DOHH2 (cell line): ENCODE measurements around the gene ADAMTS9.

Experiments
- H3F3A ChIP-seq: fragments of 200-600 bp; sonication (generic), shearing (Covaris generic); 2 replicates; pipeline ENCODE4 v1.6.0; 2016; ENCODE audit warnings: antibody characterized with exemption, mild to moderate bottlenecking; ENCODE audit not compliant: control insufficient read depth, insufficient read depth
- H3K27ac ChIP-seq: fragments of 200-600 bp; sonication (generic); 2 replicates; pipeline ENCODE4 v1.5.1; 2014; ENCODE audit warnings: low read depth, mild to moderate bottlenecking, low read length, moderate library complexity
- H3K27me3 ChIP-seq: fragments of 200-600 bp; sonication (generic); 2 replicates; pipeline ENCODE4 v1.6.1; 2014; ENCODE audit warnings: mild to moderate bottlenecking, low read length, mixed read lengths; ENCODE audit not compliant: control insufficient read depth
- H3K36me3 ChIP-seq: fragments of 200-600 bp; sonication (generic); 2 replicates; pipeline ENCODE4 v1.6.1; 2014; ENCODE audit warnings: mild to moderate bottlenecking, low read length, moderate library complexity, mixed read lengths; ENCODE audit not compliant: control insufficient read depth
- H3K4me1 ChIP-seq: fragments of 200-600 bp; sonication (generic); 2 replicates; pipeline ENCODE4 v1.6.1; 2014; ENCODE audit warnings: mild to moderate bottlenecking, low read length, mixed read lengths; ENCODE audit not compliant: control insufficient read depth
- H3K4me2 ChIP-seq: fragments of 200-600 bp; sonication (generic); 2 replicates; pipeline ENCODE4 v1.6.0; 2014; ENCODE audit warnings: mild to moderate bottlenecking, low read length, moderate library complexity
- H3K4me3 ChIP-seq: fragments of 200-600 bp; sonication (generic); 2 replicates; pipeline ENCODE4 v1.5.1; 2014; ENCODE audit warnings: mild to moderate bottlenecking, low read length, mixed read lengths
- H3K79me2 ChIP-seq: fragments of 200-600 bp; sonication (generic); 2 replicates; pipeline ENCODE4 v1.6.1; 2014; ENCODE audit warnings: mild to moderate bottlenecking, low read length, mixed read lengths; ENCODE audit not compliant: control insufficient read depth
- H3K9me2 ChIP-seq: fragments of 200-600 bp; sonication (generic); replicated peaks from 2 replicates; pipeline ENCODE4 v1.6.1; 2014; ENCODE audit warnings: mild to moderate bottlenecking, low read length, mixed read lengths; ENCODE audit not compliant: control insufficient read depth
- H3K9me3 ChIP-seq: fragments of 200-600 bp; sonication (generic); 2 replicates; pipeline ENCODE4 v1.6.1; 2014; ENCODE audit warnings: antibody characterized with exemption, low read length, mixed read lengths; ENCODE audit not compliant: control insufficient read depth, insufficient read depth
- H4K20me1 ChIP-seq: fragments of 200-600 bp; sonication (generic); 2 replicates; pipeline ENCODE4 v1.6.0; 2014; ENCODE audit warnings: low read depth, mild to moderate bottlenecking, antibody characterized with exemption, low read length, moderate library complexity; ENCODE audit not compliant: control insufficient read depth, insufficient read depth
- EZH2phosphoT487 ChIP-seq: fragments of 200-600 bp; sonication (generic); IDR thresholded peaks from 2 replicates; pipeline ENCODE4 v1.6.1; 2017; ENCODE audit warnings: borderline replicate concordance, mild to moderate bottlenecking, antibody characterized with exemption, low read length, moderate library complexity, mixed read lengths
- TF ChIP-seq, protein P1 (sequence below): fragments of 200-600 bp; sonication (generic); IDR thresholded peaks from one replicate; pipeline ENCODE4 v1.5.1; 2014; ENCODE audit warnings: antibody characterized with exemption, mild to moderate bottlenecking, low read depth, low read length; ENCODE audit not compliant: poor library complexity, severe bottlenecking

The ADAMTS9 gene

DNA sequence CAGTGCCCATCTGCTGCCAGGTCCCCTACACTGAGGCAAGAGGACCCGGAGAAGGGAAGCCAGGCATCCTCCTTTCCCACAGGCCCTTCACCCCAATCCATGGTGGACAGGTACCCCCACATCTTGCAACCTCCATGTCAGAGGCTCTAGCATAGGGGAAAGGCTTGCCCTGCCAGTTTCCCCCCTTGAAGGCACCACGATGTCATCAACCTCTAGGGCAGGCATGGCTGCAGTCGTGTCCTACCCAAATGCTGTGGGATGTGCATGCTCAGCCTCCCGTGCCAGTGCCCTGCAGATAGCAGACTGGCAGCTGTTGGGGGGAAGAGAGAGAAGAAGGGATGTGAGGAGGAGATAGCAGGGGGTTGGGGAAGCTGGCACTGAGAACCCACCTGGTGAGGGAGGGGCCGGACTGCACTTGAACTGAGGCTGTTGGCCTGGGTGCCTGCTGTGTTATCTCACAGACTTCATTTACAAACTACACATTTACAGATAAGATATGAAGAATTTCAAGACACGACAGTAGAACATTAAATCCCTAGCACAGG, 197.5 kb downstream of the ADAMTS9 start:
- Histone ChIP-seq H3K4me3 (no peak overlapping the region), H3F3A (no peaks in the 10 kb centered on the region), H4K20me1 (no peaks in the 10 kb centered on the region), H3K4me2 (no peak overlapping the region), H3K9me3 (no peaks in the 10 kb centered on the region), H3K36me3 (no peaks in the 10 kb centered on the region), H3K27me3 (peaks cover 41% of the 10 kb centered on the region), H3K27ac (no peak overlapping the region), H3K4me1 (no peaks in the 10 kb centered on the region), H3K79me2 (no peaks in the 10 kb centered on the region), H3K9me2 (no peaks in the 10 kb centered on the region)
- no peak for TF ChIP-seq EZH2phosphoT487
- TF ChIP-seq, protein P1, sequence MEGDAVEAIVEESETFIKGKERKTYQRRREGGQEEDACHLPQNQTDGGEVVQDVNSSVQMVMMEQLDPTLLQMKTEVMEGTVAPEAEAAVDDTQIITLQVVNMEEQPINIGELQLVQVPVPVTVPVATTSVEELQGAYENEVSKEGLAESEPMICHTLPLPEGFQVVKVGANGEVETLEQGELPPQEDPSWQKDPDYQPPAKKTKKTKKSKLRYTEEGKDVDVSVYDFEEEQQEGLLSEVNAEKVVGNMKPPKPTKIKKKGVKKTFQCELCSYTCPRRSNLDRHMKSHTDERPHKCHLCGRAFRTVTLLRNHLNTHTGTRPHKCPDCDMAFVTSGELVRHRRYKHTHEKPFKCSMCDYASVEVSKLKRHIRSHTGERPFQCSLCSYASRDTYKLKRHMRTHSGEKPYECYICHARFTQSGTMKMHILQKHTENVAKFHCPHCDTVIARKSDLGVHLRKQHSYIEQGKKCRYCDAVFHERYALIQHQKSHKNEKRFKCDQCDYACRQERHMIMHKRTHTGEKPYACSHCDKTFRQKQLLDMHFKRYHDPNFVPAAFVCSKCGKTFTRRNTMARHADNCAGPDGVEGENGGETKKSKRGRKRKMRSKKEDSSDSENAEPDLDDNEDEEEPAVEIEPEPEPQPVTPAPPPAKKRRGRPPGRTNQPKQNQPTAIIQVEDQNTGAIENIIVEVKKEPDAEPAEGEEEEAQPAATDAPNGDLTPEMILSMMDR = no peak

DNA sequence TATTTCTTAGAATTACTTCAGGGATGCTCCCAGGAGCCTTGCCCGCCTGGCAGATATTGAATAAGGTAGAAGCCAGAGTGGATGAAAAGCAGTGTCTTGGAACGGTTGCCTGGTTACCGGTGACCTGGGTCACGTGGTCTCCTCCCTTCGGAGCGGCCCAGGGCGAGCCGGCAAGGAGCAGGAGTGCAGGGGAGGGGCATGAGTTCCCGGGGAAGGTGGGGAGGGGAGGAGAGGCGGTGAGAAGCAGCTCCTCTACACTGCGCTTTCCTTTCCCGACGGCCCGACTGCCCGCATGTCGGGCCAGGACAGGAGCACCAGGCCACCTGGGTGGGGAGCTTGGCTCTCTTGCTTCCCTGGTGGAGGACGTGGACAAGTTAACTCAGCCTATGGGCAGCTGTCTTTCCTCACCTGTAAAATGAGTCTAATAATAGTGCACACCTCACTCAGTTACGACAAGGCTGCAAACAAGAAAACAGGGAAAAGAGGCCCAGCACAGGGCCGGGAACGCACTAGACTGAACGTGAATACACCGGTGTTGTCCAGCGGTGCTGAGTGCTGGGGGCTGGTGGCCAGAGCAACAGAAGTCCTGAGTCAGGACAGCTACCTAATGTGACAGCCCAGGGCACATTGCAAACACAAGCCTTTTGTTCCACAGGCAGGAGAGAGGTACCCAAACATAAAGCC, 198.3 kb downstream of the ADAMTS9 start:
- no peaks in the 10 kb centered on the region for H3K4me1 ChIP-seq
- H3K79me2 ChIP-seq = no peaks in the 10 kb centered on the region
- no peaks in the 10 kb centered on the region for H3K9me2 ChIP-seq
- TF ChIP-seq, protein P1 = no peak
- TF ChIP-seq EZH2phosphoT487 = no peak
- H3K4me2 ChIP-seq = no peak overlapping the region
- no peaks in the 10 kb centered on the region for H3K36me3 ChIP-seq
- H3F3A ChIP-seq = no peaks in the 10 kb centered on the region
- H3K9me3 ChIP-seq = no peaks in the 10 kb centered on the region
- H3K4me3 ChIP-seq = no peak overlapping the region
- no peak overlapping the region for H3K27ac ChIP-seq
- H3K27me3 ChIP-seq = peaks cover 40% of the 10 kb centered on the region
- H4K20me1 ChIP-seq = no peaks in the 10 kb centered on the region

DNA sequence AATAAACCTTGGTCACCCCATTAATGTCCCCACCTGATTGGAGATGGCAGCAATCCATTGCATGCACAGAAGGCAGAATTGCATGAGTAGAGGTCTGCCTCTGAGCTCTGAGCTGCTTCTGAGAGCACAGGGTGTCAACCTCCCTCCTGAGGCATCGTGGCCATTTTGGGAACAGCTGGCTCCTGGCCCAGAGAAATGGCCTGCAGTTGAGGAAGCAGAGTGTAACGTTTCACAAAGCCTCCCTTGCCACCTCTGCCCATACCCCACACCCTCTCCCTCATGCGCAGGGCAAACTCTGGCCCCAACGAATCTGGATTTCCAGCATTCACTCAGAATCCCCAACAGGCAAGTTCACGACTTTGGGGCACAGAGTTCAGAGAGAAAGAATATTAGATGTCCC, 198.9 kb downstream of the ADAMTS9 start:
- Histone ChIP-seq H4K20me1 (no peaks in the 10 kb centered on the region), H3K27me3 (peaks cover 38% of the 10 kb centered on the region), H3K4me1 (no peaks in the 10 kb centered on the region), H3K79me2 (no peaks in the 10 kb centered on the region), H3K36me3 (no peaks in the 10 kb centered on the region), H3K9me2 (no peaks in the 10 kb centered on the region), H3F3A (no peaks in the 10 kb centered on the region), H3K9me3 (no peaks in the 10 kb centered on the region), H3K4me3 (no peak overlapping the region), H3K27ac (no peak overlapping the region), H3K4me2 (no peak overlapping the region)
- TF ChIP-seq EZH2phosphoT487 = no peak
- TF ChIP-seq, protein P1 = no peak
